HG03378 (cell line): ENCODE measurements around the gene MYO18B.

Source experiments
- ATAC-seq: cut with Tn5 transposase; IDR thresholded peaks from one replicate; pipeline ENCODE4 v1.9.1; 2021; ENCODE audit warnings: mild to moderate bottlenecking, moderate library complexity; ENCODE audit not compliant: unreplicated experiment

The MYO18B gene

DNA sequence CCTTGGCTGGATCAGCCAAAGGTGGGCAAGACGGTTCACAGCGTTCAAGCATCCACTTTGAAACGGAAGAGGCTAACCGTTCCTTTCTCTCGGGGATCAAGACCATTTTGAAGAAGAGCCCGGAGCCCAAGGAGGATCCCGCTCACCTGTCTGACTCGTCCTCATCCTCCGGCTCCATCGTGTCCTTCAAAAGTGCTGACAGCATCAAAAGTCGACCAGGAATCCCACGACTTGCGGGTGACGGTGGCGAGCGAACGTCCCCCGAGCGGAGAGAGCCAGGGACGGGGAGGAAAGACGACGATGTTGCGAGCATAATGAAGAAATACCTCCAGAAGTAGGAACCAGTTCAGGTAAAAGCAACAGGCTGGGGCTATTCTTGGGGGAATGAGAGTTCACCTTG is 285.4 kb downstream of the MYO18B start:
- no peak for ATAC-seq

DNA sequence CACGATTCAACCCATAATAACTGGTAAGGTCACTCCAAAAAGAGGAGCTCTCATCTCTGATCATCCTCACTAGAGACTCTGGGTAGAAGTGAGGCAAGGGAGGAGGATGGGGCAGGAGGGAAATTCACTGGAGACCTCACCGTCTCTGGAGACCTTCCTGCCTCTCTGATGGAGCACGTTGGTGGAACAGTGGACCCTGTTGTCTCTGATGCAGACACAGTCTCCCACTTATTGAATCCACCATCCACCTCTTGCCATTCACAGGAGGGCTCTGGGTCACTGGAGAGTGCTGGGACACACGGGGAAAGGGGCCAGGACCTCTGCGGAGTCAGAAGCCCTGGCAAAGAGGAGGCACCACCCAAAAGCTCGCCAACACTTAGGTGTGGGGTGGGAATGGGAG is 289.7 kb downstream of the MYO18B start:
- no peak for ATAC-seq

DNA sequence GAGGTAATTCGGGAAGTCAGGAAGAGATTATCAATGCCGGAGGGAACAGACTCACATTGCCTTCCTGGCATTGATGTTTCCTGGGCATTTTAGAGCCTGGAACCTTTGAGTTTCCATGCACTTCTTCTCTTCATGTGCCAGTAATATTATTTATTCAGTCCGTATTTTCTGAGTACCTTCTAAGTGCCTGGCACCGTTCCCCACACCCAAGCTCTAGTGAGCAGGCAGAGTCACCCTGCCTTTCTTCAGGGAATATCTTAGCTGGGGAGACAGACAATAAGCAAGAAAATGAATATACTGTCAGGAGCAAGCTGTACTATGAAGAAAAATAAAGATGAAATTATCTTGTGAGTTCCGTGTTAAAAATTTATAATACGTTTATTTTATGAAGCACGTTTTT is 291.1 kb downstream of the MYO18B start:
- no peak for ATAC-seq

DNA sequence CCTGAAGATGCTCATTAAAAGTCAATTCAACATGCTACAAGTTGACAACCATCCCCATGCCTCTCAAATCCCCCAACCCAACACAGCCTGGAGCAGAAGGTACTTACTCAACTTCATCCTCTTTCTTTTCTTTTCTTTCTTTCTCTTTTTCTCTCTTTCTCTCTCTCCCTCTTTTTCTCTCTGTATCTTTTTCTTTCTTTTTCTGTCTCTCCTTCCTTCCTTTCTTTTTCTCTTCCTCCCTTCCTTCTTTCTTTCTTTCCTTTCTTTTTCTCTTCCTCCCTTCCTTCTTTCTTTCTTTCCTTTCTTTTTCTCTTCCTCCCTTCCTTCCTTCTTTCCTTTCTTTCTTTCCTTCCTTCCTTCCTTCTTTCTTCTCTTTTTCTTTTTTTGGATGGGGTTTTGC is 291.6 kb downstream of the MYO18B start:
- no peak for ATAC-seq

DNA sequence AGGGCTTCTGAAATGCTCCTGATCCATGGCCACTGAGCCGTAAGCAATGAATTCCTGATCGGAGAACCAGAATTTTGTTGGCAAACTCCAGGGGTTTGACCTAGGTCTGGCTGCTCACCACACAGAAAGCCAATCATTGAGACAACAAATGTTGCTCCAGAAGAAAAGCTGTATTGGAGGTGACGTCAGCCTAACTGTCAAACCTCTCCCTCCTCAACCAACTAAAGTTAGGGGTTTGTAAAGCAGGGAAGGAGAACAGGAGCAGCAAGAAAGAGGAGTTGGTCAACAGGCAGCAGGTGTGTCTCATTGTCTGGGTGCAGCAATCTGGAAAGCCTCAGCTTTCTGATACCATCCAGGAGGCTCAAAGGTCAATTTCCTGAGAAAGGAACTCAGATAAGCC is 293.5 kb downstream of the MYO18B start:
- ATAC-seq: no peak

DNA sequence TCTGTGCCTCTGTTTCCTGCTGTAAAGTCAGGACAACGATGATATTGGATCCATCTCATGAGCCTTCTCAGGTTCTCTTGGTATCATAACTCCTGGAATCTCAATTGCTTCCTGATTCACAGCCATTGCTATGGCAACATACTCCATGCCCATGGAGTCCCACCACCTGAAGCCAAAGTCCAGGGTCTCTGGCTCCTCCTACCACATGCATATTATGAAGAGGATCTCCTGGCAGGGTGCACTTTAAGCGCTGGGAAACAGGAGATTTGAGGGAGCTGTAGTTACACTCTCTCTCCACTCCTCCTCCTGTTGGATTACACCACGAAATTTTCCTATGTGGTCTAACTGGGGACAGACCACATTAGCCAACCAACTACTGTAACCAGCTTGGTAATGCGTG is 296.4 kb downstream of the MYO18B start:
- ATAC-seq: no peak

DNA sequence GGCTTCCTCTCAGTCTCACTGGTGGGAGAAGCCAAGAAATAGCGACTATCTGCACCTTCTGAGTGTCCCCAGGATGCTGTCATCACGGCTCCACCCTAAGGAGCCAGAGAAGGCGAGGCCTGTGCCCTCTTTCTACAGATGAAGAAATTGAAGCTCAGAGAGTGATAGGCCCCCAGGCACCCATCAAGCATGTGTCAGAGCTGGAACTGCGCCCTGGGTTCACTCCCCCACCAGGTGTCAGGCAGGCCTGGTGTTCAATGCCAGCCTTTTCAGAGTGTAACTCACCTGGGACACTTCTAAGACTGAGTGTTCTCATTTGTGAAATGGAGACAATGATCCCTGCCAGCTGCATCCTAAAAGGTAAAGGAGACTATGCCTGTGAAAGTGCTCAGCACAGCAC is 299.9 kb downstream of the MYO18B start:
- ATAC-seq: no peak

DNA sequence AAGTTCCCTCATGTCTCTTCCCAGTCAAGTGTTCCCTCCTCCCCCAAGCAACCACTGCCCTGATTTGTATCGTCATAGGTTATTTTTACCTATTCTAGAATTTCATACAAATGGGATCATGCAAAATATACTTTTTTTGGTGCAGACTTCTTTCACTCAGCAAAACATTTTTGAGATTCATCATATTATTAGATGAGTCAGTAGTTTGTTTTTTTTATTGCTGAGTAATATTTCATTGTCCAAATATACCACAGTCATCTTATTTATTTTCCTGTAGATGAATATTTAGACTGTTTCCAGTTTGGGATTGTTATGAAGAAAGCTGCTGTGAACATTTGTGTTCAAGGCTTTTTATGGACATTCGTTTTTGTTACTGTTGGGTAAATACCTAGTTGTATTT is 301.0 kb downstream of the MYO18B start:
- no peak for ATAC-seq

DNA sequence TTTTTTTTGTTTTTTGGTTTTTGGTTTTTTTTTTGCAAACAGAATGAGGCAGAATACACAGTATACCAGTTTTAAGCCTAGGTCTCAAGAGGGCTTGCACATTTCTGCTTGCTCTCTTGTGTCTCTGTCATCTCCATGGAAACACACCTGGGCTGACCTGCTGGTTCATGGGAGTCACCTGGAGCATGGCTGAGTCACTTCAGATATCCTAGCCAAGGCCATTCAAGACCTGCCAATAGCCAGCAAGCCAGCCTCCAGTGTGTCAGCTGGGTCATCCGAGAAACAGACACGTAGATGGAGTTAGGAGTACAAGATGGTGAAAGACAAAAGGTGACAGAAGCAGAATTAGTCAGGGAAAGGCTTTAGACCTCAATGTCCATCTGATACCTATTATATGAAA is 303.1 kb downstream of the MYO18B start:
- ATAC-seq: no peak

DNA sequence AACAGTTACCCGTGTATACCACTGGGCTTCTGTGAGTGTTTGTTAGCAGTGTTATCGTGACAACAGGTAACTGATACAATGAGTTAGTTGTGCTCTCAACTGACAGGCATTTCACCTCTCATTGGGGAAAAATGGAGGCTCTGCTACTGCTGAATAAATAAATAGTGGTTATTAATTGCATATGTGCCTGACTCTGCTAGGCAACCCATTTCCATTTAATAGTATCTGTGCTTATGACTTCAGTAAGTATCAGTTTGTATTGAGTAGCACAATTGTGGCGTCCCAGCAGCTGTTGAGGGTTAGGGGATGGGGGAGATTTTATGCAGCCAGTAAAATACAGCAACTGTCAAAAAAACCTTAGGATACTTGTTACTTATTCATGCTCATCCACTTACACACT is 303.9 kb downstream of the MYO18B start:
- no peak for ATAC-seq

DNA sequence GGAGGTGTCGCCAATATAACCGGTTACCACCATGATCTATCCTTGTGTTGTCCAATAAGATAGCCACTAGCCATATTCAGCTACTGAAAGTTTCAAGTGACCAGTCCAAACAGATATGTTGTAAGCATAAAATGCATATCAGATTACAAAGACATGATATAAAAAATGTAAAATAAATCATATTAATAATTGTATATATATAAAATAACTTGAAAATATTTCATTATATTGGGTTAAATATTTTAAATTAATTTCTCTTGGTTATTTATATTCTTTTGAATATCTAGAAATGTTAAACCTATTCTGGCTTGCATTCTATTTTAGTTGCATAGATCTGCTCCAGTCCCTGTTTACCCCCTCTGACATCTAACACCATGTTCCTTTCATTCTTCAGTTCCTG is 305.5 kb downstream of the MYO18B start:
- no peak for ATAC-seq

DNA sequence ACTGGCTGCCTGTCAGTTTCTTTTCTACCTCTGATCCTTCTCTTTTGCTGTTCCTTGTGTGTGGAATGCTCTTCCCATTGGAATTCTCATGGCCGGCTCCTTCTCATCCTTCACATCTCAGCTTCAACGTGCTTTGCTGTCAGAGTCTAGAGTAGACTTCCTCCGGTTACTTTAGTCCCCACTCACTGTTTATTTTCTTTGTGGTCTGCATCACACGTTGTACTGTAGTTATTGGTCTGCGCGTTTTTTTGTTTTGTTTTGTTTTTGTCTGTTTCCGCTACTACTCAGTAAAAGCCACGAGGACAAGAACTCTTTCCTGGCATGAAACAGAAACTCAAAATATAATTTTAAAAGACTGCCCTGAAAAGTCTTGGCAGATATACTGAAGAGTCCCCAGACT is 305.9 kb downstream of the MYO18B start:
- ATAC-seq: no peak

DNA sequence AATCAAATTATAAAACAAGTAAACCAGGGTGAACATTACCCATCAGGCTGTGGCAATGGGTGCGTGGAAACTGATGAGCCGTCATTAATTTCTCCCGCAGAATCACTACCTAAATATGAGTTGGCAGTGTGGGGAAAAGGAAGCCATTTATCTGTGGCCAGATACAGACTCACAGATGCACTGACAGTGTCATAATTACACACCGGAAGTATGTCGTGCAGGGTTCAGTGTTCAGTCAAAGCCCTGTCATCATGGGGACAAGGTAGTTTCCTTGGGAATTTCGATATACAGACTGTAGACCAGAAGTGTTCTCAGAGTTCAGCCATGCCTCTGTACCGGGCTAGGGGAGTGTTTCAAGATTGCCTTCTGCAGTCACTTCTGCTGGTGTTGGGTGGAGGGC is 308.1 kb downstream of the MYO18B start:
- no peak for ATAC-seq

DNA sequence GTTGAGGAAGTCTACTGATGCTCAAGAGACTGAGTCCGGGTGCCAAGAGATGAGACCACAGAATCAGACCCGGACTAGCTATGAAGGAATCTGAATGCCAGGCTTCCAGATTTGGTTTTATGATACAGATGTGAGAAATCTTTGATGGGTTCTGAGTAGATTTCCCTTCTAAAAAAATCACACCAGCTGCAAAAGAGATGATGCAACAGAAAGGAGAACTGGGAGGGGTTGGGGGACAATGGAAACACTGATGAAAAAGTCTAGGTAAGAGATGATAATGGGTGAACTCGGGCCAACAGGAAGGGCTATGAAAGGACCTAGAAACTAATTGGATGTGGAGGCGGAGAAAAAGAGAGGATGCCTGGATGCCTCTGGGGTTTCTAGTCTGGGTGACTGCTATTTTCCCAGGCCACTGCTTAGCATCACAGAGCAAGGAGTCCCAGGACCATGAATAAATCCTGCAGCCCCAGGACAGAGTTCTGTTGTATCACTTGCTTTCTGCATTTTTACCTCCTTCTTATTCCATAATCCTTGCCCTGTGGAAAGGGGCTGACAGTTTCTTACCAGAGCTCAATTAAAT is 311.8 kb downstream of the MYO18B start:
- no peak for ATAC-seq

DNA sequence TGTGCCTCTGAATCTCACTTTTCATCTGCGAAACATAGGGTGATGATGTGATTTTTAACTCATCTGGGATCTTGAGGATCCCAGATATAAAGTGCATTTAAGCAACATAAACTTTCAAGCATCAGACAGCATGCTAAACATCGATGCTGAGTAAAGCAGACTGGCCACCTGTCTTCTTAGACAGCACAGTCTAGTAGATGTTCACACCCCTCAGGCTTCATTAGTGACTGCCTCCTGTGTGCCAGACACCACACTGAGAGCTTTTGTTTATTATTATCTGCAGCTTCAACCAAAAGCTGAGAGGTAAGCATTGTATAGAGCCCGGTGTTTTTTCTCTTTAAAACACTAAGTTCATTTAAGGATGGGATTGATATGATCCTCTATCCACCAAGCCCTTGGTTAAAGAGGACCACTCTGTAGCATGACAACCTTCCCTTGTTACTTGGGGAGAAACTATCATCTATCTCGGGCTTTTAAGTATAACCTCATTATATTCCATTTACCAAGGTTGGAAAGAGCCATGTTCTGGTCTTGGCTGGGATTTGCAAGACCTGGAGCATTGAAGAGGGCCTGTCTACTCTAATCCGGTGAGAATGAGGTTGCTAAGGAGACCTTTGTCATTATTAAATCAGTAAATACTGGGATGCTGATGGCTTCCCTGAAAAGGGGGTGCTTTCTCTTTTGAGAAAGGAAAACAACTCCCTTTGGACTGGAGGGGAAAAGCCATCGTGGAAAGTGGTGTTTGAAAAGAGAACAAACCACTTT is 313.0 kb downstream of the MYO18B start:
- ATAC-seq: no peak

DNA sequence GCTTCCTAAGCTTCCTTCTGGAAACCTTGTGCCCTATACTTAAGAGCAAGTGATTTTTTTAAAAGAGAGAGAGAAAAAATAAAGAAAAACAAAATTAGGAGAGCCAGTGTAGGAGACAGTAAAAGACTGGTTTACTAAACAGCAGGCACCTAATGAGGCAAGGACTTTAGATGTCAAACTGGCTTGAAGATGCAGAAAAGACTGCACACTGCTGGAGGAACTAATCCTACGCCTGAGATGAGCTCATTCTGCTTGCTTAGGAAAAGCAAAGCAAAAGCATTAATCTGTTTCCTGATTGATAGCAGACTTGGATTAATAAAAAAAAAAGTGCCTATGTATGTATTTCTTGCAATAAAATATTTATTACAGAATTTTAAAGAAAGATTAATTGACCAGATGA is 313.7 kb downstream of the MYO18B start:
- no peak for ATAC-seq

DNA sequence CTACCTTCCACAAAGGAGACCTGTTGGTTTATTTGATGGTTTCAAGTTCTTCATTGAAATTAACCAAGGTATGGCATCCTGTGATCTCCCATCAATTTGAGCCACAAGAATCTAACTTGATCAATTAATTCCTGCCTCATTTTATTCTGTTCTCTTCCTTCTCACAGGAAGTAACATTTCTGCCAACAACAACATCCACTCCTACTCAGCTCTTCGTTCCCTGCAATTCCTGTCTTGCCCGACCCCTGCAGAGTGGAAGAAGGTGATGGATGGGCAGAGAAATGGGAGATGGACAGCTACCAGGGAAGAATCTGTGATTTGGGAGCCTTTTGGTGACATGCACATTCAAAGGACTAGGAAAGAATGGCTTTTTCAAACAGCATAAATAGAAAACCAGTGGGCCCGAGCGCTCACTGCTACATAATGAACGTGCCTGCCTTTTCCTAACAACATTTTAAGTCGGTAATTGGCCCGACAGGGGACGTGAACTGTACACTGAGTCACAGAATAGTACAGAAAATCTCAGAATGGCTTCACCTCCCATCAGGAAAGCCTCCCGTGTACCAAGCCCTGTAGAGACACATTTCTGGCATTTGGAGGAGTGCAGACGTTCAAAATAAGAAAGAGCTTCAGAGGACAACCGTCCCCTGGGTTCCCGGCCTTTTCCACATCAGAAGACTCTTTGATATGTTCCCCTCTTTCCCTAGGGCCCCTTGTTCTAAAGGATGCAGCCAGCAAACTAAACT is 314.6 kb downstream of the MYO18B start:
- no peak for ATAC-seq

DNA sequence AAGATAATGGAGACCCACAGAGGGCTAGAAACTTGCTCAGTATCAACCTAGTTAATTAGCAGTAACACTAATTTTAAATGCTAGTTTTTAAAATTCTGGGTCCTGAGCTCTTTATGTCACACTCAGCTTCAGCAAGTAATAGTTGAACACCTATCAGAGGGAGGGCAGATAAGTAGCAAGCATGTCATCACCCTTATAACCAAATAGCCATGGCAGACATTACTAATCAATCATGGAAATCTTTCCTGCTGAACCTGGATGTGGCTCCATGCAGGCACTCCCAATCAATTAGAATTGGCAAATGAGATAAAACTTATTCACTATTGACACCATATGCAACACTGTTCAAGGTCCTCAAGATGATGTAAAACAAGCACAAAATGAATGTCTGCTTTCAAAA is 315.7 kb downstream of the MYO18B start:
- ATAC-seq: no peak

DNA sequence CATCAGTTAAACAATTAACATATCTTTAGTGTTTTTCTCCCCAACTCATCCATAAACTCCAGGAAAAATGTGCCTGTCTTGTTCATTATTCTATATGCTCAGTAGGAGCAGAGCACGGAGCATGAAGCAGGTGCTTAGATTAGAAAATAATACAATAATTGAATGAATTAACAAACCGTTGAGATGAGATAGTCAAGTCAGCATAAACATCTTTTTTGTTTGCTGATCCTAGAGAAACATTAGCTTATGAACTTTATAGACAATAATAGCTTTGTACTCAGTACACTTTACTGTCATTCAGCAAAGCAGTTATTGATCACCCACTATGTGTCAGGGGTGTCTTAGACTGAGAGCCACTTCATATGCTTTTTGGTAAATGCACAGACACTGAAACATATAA is 322.1 kb downstream of the MYO18B start:
- no peak for ATAC-seq

DNA sequence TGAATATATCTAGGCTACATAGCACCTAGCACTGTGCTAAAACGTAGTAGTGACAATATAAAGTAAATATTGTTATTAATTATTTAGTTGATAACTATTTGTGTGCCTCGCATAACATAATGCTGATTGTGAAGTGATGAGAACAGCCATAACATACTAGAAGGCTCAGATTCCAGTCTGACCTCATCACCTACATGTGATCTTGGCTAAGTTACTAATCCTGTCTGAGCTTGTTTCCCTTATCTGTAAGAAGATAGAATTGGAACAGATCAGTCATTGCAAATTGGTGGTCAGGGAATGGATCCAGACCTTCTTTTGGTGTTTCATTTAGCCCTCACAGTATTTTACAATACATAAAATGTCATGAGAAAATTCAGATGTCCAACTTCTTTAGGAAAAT is 323.9 kb downstream of the MYO18B start:
- ATAC-seq: no peak

DNA sequence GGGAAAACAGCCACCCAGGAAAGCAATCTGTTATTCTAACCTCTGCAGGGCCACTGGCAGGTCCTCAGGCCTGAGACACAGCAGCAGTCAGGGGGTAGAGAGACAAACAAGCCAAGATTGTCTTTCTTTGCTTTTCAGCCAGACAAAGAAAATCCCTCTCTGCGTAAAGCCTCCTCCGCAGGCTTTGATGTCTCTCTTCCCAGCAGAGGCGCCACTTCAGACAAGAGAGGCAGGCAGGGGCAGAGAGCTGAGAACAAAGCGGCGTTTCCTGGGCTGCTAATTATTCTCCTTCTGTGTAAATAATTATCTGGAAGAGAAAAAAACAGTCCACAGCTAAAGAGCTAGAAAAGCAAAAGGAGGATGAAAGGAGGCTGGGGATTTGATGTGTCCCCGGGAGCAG is 324.5 kb downstream of the MYO18B start:
- no peak for ATAC-seq

DNA sequence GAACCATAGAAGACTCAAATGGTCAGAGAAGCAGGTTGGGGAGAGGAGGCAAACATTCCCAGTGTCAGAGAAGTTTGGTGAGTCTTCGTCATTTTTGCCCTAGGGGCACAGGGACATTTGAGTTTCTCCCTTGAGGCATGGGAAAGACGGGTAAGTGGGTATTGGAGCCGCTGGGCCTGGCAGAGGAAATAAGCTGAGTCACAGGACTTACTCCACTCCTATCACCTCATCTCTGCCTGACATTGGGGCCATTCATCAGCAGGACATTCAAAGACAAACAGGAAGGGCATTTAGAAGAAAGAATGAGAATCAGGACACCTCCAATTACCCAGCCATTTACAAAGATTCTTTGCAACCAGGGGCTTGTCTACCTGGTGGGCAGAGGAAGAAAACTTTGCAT is 326.6 kb downstream of the MYO18B start:
- no peak for ATAC-seq
